Testis (tissue), 2 donors: ENCODE measurements around the gene P2RY12.

Experiments
- POLR2A ChIP-seq: fragments of 450-650 bp; IDR thresholded peaks from one replicate; pipeline ENCODE4 v1.6.1; 2017; ENCODE audit warnings: antibody characterized with exemption, mild to moderate bottlenecking, moderate library complexity
- TF ChIP-seq, protein P1 (sequence below), 3 experiments: fragments of 450-650 bp in 2 of 3; fragments of 200-600 bp in 1 of 3; sonication (generic) in 1 of 3; IDR thresholded peaks; one replicate each; pipeline ENCODE4 v1.5.1; 2016 to 2019; ENCODE audit warnings: antibody characterized with exemption in 3 of 3, mild to moderate bottlenecking in 2 of 3, moderate library complexity in 1 of 3

GRCh38 chr3:151425627-151426340, 41.2 kb upstream of the P2RY12 start:
- TF ChIP-seq, protein P1, sequence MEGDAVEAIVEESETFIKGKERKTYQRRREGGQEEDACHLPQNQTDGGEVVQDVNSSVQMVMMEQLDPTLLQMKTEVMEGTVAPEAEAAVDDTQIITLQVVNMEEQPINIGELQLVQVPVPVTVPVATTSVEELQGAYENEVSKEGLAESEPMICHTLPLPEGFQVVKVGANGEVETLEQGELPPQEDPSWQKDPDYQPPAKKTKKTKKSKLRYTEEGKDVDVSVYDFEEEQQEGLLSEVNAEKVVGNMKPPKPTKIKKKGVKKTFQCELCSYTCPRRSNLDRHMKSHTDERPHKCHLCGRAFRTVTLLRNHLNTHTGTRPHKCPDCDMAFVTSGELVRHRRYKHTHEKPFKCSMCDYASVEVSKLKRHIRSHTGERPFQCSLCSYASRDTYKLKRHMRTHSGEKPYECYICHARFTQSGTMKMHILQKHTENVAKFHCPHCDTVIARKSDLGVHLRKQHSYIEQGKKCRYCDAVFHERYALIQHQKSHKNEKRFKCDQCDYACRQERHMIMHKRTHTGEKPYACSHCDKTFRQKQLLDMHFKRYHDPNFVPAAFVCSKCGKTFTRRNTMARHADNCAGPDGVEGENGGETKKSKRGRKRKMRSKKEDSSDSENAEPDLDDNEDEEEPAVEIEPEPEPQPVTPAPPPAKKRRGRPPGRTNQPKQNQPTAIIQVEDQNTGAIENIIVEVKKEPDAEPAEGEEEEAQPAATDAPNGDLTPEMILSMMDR (IDR thresholded peaks at IDR 0.05) = peak in 1 of 3 experiments; percentile 52
- no peak for TF ChIP-seq POLR2A
